ENCODE results near the gene PI16.

GRCh38 chr6:36997811-36998722 lies 43.5 kb downstream of the PI16 start:
- TF ChIP-seq CTCF (IDR thresholded peaks at IDR 0.05) (no peak), ZFX (IDR thresholded peaks at IDR 0.05; ENCODE audit: borderline replicate concordance) (no peak)

All from 22Rv1 (cell line).